NCI-H1694 (cell line): ENCODE results near the gene TCF7L2.

Experiments used
- DNase-seq: peaks from one replicate; lab custom pipeline; 2025; lab: John Stamatoyannopoulos, UW

Gene TCF7L2

DNA sequence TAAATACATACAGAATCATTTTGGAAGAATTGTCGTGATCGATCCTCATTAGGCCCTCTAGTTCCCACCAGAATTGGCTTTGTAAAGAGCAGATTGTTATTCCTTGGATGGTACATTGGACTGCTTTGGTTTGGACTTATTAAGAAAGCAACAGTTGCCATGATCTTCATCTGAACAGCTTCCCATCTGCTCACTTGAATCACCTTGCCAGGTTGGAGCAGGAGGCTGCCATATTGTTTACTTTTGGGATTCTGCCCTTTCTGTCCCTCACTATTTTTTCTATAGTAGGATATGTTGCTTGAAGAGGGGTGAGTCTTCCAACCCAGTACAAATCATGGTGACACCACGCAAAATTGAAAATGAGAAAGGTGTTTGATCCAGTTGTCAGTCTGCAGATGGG is 199.6 kb downstream of the TCF7L2 start:
- DNase-seq: no peak

DNA sequence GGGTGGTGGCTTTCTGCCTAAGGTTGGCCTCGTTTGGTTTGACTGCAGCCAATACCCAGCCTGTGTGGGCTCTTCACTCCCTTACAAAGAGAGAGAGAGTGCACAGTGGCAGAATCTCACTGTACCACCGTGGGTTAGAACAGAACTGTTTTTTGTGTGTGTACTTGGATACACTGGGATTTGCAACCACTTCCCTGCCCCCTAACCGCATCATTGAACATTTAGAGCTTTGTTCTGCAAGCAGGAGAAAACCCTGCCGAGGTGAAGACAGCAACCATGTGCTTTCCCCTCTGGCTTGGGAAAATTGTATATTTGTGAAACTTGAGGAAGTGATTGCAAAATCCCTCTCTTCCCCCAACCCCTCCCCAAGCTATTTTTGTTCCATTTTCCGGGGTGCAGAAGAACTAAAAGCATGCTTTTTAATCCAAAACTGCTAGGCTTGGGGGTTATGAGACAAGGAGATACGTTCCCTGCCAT is 201.2 kb downstream of the TCF7L2 start:
- DNase-seq: no peak

DNA sequence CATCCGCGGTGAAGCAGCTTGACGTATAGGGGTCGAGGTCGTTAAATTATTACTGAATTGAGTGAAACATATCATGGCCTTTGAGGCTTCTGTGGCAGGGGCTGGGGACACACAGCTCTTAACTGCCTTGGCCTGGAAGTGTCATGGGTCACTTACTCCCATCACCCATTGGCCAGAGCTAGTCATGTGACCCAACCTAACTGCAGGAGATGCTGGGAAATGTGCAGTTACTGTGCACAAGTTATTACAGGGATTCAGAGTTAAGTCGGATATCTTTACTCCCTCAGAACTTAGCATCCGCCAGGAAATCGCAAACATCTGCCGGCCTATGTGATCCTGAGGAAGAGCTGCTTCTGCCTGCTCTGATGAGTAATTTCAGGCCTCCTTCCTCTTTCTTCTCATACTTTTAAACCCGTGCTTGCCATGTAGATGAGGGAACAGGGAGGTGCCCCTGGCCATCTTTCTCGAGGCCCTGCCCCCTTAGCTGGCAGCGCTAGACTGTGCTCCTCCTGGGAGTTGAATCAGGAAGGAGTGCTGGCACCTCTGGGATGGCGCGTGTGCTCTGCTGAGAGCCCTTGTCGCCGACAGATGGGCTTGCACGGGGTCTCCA is 203.6 kb downstream of the TCF7L2 start:
- DNase-seq: no peak

DNA sequence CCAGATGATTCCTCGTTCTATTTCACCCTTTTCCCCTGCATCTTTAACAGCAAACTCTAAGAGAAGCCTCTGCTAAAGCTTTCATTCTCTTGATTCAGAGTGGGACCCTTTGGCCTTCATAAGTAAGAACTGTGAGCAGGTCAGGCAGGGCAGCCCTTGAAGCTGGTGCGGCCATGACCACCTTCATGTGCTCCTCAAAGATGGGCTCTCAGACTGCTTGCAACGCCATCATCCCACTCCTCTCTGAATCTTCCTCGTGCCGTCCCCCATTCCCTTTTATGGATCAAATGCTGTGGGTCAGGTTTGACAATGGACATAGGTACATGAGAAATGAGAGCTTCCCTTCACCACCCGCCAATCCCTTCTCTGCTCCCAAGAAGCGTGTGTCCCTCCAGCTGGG is 207.4 kb downstream of the TCF7L2 start:
- DNase-seq: no peak

DNA sequence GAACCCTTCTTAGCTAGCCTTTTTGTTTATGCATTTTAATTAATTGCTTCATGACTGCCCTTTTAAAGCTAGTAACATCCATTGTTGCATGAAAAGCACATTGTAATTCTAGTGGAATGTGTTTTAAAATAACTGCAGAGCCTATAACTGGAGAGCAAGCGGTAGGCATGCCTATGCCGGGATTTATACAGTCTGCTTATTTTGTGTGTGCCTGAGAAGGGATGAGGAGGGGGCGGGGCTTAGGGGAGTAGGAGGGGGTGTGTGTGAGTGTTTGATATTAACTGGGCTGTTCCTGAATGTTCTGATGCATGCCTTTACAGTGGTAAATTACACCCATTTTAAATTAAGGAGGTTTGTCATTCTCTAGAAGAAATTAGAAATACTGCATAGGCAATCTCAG is 208.1 kb downstream of the TCF7L2 start:
- DNase-seq: no peak

DNA sequence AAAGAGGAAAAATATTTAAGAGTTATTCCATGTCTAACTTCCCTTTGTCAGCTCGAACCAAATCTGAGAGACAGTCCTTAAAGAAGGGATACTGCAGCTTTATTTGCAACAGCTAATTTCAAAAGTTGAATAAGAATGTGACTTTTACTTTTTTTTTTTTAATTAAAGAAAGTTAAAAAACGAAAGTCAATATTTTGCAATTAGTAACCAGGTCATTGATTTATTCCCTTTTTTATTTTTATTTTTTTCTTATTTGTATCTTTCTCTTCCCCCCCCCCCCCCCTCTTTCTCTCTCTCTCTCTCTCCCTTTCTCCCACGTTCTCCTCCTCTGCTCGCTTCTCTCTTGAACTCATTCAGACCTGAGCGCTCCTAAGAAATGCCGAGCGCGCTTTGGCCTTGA is 209.5 kb downstream of the TCF7L2 start:
- DNase-seq: no peak

DNA sequence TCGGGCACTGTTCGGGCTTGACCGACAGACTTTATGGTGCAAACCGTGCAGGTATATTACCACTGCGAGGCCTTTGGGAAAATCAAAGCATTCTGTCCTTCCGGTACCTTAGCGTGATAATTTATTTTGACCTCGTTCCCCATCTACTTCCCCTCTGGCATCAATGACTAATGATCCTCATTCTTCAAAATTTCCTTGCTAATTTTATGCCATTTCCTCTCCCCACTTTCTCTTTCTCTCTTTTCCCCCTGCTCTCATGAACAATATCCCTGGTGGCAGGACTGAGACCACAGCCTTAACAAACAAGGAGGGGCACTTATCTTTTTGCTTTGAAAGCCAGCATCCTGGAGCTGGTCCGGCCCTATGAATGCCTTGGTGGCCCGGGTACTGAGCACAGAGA is 210.6 kb downstream of the TCF7L2 start:
- DNase-seq: no peak

DNA sequence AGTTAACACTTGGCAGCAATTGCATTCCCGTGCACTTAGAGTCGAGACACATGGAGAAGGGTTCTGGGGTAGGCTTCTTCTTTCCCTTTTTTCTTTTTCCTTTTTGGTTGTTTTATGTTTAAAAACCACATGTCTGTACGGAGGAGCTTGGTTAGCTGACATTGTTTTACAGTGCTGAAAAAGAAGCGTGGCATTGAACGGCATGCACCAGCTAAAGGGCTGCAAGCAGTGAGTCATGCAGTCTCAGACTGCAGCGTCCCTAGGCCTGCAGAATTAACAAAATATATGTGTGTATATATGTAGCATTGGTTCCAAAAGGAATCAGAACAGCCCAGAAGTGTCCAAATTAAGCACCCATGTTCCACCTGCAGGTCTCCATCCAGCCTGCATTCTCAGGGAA is 211.0 kb downstream of the TCF7L2 start:
- DNase-seq: no peak

DNA sequence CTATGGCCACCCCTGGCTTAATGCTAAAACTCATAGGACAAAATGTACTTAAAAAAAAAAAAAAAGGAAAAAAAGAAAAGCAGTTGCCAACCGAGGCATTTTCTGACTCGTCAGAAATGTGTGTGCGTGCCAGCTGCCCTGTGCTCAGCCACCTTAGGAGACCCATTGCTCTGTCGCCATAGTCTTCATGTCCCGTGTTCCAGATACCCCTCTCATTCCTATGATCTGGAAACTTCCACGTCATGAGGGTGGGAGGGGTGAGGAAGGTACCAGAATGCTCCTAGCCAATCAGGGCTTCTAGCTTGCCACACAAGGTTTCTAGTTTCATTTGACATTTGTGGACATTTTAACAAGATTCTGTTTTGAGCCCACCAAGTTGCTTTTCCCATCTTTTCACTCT is 212.9 kb downstream of the TCF7L2 start:
- no peak for DNase-seq

DNA sequence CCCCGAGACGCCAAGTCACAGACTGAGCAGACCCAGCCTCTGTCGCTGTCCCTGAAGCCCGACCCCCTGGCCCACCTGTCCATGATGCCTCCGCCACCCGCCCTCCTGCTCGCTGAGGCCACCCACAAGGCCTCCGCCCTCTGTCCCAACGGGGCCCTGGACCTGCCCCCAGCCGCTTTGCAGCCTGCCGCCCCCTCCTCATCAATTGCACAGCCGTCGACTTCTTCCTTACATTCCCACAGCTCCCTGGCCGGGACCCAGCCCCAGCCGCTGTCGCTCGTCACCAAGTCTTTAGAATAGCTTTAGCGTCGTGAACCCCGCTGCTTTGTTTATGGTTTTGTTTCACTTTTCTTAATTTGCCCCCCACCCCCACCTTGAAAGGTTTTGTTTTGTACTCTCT is 215.6 kb downstream of the TCF7L2 start:
- DNase-seq: no peak

DNA sequence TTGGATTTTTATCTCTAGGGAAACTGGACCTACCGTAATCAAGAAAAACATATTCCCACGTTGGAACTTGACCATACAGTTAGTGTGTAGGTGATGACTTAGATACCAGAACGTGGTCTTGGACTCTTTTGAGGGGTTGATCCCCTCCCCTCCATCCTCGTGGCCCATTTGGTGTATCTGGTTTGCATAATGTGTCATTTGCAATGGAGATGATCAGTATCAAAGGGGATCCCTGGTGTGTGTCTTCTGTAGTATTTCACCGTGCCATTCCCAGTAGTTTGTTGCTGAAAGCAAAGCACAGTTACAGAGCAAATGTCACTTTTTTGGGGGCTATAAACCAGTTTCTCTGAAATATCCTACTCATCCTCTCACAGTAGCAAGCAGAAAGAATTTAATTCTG is 217.7 kb downstream of the TCF7L2 start:
- no peak for DNase-seq

DNA sequence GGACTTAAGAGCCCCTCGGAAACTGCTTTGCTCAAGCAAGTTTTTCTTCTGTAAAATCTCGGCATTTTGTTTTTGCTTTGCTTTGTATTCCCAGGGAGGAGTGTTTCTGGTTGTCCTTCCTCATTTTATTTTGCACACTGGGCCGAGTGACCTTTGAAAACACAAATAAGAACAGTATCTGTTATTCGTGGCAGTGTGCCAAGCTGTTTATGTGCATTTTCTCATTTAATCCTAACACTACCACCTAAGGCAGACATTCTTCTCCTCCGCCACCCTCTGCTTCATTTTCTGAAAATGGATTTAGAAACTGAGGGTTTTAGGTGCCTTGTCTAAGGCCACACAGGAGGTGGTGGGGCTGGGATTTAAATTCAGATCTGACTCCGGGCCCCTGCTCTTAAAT is 218.5 kb downstream of the TCF7L2 start:
- no peak for DNase-seq

DNA sequence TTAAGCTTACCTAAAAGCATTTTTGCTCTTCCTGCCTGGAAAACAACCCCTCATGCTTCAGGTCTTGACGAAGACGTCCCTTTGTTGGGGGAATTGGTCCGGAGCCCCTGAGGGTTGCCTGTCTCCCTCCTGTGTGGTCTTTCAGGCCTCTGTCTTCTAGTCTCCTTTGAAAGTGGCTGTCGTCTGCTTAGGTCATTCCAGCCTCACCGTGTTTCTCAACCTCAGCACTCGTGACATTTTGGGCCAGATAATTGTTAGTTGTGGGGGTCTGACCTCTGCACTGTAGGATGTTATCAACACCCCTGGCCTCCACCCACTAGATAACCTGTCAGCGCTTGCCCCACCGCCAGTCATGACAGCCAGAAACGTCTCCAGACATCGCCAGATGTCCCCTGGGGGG is 219.1 kb downstream of the TCF7L2 start:
- DNase-seq: no peak

DNA sequence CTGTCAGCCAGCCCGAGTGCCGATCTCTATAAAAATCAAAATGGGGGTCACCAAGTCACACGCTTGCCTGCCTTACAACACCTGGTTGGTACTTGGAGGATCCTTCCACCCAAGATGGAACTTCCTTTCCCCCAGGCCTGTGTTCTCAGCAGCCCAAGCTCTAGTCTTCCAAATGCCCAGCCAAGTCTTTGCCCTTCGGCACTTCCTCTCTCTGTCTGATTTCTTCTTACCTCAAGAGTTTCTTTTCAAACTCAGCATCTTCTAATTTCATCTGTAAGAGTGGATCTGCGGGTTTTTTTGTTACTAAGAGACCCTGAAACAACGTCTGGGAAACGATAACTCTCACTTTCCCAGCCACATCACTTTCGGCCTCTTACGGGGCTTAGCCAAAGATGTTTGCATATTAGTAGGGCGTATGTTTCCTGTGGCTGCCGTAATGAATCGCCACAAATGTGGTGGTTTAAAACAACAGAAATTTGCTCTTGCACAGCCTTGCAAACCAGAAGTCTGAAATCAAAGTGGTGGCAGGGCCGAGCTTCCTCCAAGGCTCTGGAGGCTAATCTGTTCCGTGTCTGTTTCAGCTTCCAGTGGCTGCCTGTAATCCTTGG is 219.9 kb downstream of the TCF7L2 start:
- no peak for DNase-seq

DNA sequence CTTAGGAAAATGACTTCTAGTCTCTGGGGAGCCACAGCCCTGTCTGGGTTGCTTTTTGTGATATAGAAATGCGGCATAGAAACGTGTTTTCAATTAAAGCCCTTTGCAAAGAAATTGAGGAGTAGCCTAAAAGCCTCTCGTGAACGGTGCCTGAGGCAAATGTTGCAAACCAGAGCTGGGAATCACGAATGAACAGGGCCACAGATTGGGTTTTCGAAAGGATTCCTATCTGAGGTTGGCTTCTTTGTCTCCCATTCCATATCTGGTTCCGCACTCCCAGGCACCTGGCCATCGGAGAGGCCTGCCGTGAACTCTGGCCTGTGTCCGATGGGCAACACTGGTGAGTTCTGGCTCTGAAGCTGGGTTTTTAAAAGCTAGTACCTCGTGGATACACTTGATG is 221.6 kb downstream of the TCF7L2 start:
- DNase-seq: no peak

DNA sequence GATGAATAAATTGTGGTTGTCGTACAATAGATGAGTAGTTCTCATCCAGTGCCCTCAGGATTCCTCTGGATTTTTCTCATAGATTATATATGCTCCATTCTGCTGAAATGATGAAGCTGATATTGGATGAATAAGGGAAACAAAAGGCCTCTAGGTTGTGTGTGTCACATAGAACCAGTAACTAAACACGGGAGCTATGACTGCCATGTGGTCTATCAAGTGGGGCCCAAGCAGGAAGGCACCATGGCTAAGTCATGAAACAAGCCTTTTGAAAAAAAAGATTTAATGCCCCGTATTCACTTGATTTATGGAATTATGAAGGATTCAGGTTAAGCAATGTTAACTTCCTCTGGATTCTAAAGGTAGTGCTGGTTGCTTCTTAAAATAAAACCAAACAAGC is 225.1 kb downstream of the TCF7L2 start:
- DNase-seq: no peak

DNA sequence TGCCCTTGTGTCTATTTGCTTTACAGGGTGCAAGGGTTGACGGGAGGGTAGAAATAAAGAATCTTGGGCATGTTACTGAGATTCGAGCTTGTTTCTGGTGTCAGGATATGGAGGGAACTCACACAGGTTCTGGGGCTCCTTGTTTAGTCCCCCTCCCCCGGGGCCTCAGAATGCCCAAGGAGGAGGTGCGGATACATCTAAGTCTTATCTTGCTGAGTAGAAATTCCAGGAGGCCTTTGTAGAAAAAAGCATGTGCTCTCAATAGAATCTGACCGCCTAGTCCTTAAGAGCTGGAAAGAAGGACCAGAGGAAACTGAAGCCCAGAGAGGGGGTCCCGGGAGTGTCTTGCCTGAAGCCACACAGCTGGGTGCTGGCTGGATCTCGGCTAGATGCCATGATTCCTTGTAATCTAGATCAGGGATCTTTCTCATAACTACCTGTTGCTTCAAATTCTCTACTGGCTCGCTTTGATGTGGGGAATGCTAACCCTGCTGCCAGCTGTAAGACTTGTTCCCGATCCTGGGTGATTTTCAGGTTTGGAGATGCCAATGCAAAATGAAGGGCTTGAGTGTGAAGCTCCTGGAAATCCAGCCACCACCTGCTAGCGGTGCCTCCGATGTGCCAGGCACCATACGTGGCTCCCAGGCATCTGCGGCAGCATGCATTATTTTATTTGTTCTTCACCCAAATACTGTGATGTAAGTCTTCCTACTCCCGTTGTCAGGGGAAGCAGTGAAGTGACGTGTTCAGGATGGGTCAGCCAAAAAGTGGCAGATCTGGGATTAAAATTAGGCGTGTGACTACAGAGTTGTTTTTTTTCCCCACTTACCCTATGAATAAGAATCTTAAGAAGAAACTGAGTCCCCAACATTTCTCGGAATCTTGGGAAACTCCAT is 226.0 kb downstream of the TCF7L2 start:
- no peak for DNase-seq

DNA sequence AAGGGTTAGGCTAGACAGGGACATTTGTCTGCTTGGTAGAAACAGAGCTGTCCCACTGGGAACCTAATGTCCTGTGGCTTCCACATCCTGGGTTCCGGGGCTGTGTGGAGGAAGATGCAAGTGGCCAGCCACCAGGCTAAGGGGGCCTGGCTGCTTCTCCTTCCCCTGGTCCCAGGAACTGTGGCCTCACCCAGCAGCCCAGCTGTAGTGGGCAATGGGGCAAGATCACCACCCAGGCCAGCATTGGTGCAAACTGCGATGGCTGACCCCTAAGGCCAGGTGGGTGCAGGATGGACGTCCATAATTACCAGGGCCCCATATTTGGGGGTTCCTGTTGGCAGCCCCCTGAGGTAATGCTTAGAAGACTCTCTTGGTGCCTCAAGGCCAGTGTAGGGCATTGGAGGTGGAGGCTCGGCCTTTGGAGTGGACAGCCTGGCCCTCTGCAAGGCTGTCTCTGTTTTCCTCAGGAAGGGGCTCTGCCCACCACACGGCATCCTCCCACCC is 226.7 kb downstream of the TCF7L2 start:
- DNase-seq: no peak

DNA sequence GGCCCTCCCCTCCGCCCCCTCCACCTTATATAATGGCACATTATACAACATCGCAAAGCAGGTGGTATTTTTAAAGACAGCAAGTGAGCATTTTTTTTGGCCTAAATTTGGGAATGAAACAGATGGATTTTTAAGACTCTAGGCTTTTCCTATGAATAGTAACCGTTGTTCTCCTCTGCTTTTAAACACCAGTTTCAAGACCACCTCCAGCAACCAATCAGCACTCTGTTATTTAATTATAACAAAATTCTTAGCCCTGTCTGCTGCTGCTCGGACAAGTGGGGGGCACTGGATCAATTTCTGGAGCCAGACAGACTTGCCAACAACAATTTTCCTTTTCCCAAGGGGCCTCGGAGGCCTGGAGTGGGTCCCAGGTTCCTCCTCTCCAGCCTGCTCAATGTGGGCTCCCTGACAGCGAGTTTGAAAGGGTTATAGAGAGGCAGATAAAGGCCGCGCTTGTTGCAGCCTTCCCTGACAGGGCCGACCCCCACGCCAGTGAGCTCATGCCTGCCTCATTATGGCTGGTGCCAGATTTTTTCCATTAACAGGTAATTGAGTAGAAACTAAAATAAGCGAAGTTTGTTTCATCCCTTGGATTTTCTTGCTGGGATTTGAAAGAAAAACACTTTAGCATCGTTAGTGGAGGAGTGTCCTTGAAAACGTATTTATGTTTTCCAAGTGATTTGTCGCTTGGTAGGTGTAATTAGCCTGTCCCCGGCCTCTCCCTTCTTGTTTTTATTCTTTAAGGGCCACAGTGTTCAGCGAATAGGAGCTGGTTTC is 227.3 kb downstream of the TCF7L2 start:
- DNase-seq: no peak

DNA sequence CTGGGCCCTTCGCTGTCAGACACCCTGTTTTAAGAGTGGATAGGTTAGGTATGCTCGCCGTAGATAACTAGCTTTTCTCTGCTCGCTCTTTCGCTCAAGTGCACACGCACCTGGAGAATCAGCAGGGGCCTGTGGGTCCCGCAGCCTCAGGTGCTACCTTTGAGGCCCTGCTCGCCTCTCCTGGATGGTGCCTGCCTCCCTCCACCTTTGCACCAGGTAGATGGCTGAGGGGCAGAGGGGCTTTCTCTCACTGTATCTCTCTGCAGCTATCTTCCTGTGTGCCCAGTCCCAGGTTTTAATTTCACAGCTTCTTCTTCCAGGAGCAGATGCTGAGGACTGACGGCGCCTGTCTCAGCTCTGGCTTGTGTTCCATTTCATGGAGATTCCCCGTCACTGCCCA is 227.9 kb downstream of the TCF7L2 start:
- DNase-seq: no peak

DNA sequence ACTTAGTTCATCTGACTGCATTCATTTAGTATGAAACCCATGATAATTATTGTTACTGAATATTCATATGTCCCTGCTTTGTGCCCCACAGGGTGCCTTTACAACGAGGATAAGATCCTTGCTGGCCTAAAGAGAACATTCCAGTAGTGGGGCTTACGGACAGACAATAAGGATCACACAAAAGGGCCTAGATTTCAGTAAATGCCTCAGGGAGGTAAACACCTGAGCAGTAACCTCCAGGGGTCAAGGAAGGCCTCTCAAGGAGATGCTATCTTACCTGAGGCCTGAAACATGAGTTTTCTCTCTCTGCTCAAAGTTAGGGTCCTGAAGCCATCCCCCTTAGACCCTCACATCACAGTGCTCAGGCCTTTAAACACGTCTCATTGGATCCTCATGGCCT is 228.7 kb downstream of the TCF7L2 start:
- DNase-seq: no peak

DNA sequence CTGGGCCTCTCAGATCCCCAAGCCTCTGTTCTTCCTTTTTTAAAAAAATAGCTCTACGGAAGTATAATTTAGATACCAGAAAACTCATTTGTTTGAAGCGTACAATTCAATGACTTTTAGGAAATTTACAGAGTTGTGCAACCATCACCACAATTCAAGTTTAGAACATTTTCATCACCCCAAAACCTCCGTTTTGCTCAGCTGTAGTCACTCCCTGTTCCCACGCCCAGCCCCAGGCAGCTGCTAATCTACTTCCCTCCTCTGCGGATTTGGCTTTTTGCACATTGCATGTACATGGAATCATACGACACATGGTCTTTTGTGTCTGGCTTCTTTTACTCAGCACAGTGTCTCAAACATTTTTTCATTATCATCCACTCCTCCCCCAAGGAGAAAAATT is 229.2 kb downstream of the TCF7L2 start:
- no peak for DNase-seq
